Measurements from ENCODE around the gene CDK13.
A peak's percentile ranks its signal among the peaks of the same experiment; 100 is the strongest.
"Not testable (repeated sequence)": the region's sequence is repeated elsewhere in the genome, so short reads cannot be mapped to it uniquely, and the experiment has no call there.

CDK13 gene

GRCh38 chr7:40105879-40106473, 155.9 kb downstream of the CDK13 start:
- DNase-seq, result no peak

- DNase-seq, result no peak
These were observed 165.9 kb downstream of the CDK13 start for GRCh38 chr7:40115936-40116335.

- not testable (repeated sequence) for DNase-seq
These were observed 167.1 kb downstream of the CDK13 start for GRCh38 chr7:40117199-40117598.

- DNase-seq, result not testable (repeated sequence)
These were observed 168.1 kb downstream of the CDK13 start for GRCh38 chr7:40118201-40118600.

- no peak for DNase-seq
These were observed 170.0 kb downstream of the CDK13 start for GRCh38 chr7:40120020-40120419.

- DNase-seq, result not testable (repeated sequence)
These were observed 172.3 kb downstream of the CDK13 start for GRCh38 chr7:40122100-40122939.

- DNase-seq, result no peak
These were observed 172.8 kb downstream of the CDK13 start for GRCh38 chr7:40122940-40123254.

GRCh38 chr7:40133561-40134427, 183.7 kb downstream of the CDK13 start:
- no peak for DNase-seq

- DNase-seq, result peak; percentile 89 to 94
These were observed 184.6 kb downstream of the CDK13 start, which contains the start of the genes MPLKIP and SUGCT for GRCh38 chr7:40134428-40135316. Gene MPLKIP, minus strand, starts transcription at chr7:40134622. Its CDS starts 55 bp downstream, at chr7:40134567. Gene SUGCT, plus strand, starts transcription at chr7:40135005.

GRCh38 chr7:40135317-40135610, 185.2 kb downstream of the CDK13 start:
- no peak for DNase-seq

- no peak for DNase-seq
These were observed 187.5 kb downstream of the CDK13 start for GRCh38 chr7:40137563-40137962.

GRCh38 chr7:40138973-40139372, 188.9 kb downstream of the CDK13 start:
- DNase-seq, result no peak

GRCh38 chr7:40139891-40140290, 189.8 kb downstream of the CDK13 start:
- DNase-seq, result not testable (repeated sequence)

- not testable (repeated sequence) for DNase-seq
These were observed 191.9 kb downstream of the CDK13 start for GRCh38 chr7:40141916-40142315.

- not testable (repeated sequence) for DNase-seq
These were observed 195.6 kb downstream of the CDK13 start for GRCh38 chr7:40145596-40146130.

- no peak for DNase-seq
These were observed 197.6 kb downstream of the CDK13 start for GRCh38 chr7:40147371-40148246.

- not testable (repeated sequence) for DNase-seq
These were observed 198.2 kb downstream of the CDK13 start for GRCh38 chr7:40148247-40148580.

- DNase-seq, result no peak
These were observed 198.6 kb downstream of the CDK13 start for GRCh38 chr7:40148671-40149070.
